B cell (primary cell): ENCODE data around the gene TKT. TPM values are rescaled to one million over a fixed set of nuclear protein-coding genes. Genes with fewer than 3 reads are reported as not detected.

Source experiments
- ATAC-seq: fragments of 200-7000 bp; cut with Tn5 transposase; one replicate; pipeline ENCODE4 v1.10.0; 2021; ENCODE audit warnings: low read depth, mild to moderate bottlenecking, moderate number of reproducible peaks, moderate library complexity
- CTCF ChIA-PET: fragments of 350-600 bp; sonication (Branson Sonifier 250); formaldehyde crosslinking; loops from one replicate; lab custom pipeline; 2021; ENCODE audit warnings: antibody characterized with exemption, inconsistent platforms; lab: Charles Lee
- POLR2A ChIA-PET: fragments of 350-600 bp; sonication (Branson Sonifier 250); formaldehyde crosslinking; loops from one replicate; lab custom pipeline; 2021; ENCODE audit warnings: antibody characterized with exemption; lab: Charles Lee
- DNase-seq: peaks from one replicate; pipeline ENCODE4 v3.0.0; 2013
- H2AFZ ChIP-seq: 2 replicates; pipeline ENCODE4 v1.6.1; 2012; ENCODE audit warnings: mild to moderate bottlenecking, low read depth, low read length; ENCODE audit not compliant: insufficient read depth, poor library complexity, severe bottlenecking
- H3K27ac ChIP-seq, 2 donors: 1 replicate in 1 of 2; 2 replicates in 1 of 2; pipeline ENCODE4 v1.5.1; 2012 to 2013; ENCODE audit warnings: low read length in 2 of 2, mild to moderate bottlenecking in 2 of 2, moderate library complexity in 1 of 2
- H3K27me3 ChIP-seq, 4 experiments: fragments of 200-600 bp in 1 of 4; sonication (generic) in 1 of 4; replicated peaks in 1 of 4; 1 replicate in 2 of 4; 2 replicates in 2 of 4; pipeline versions ENCODE4 v1.6.1 to v1.7.0; 2013 to 2016; ENCODE audit warnings: low read length in 3 of 4, mild to moderate bottlenecking in 2 of 4, mixed read lengths in 1 of 4, moderate library complexity in 1 of 4; ENCODE audit not compliant: insufficient read depth in 4 of 4, control insufficient read depth in 3 of 4; ENCODE audit errors: control extremely low read depth in 1 of 4
- H3K36me3 ChIP-seq, 2 experiments: replicated peaks in 1 of 2; 1 replicate in 1 of 2; 2 replicates in 1 of 2; pipeline versions ENCODE4 v1.6.1 to v1.7.1; 2013; ENCODE audit warnings: low read length in 1 of 2; ENCODE audit not compliant: insufficient read depth in 2 of 2, control insufficient read depth in 1 of 2; ENCODE audit errors: control extremely low read depth in 1 of 2, extremely low read depth in 1 of 2
- H3K4me1 ChIP-seq, 2 donors: fragments of 200-600 bp in 1 of 2; sonication (generic) in 1 of 2; 1 replicate in 1 of 2; 2 replicates in 1 of 2; pipeline versions ENCODE4 v1.5.1 to v1.6.1; 2013 to 2017; ENCODE audit warnings: low read length in 2 of 2; ENCODE audit not compliant: control insufficient read depth in 2 of 2, insufficient read depth in 2 of 2
- H3K4me2 ChIP-seq: replicated peaks from 2 replicates; pipeline ENCODE3; 2012; ENCODE audit warnings: mild to moderate bottlenecking, low read depth, low read length; ENCODE audit not compliant: poor library complexity, severe bottlenecking
- H3K4me3 ChIP-seq, 5 experiments: fragments of 200-600 bp in 1 of 5; sonication (generic) in 1 of 5; 1 replicate in 3 of 5; 2 replicates in 2 of 5; pipeline versions ENCODE4 v1.5.1 to v1.7.0; 2011 to 2016; ENCODE audit warnings: low read length in 4 of 5, mild to moderate bottlenecking in 4 of 5, low read depth in 2 of 5, control low read depth in 1 of 5, moderate library complexity in 1 of 5; ENCODE audit not compliant: insufficient read depth in 1 of 5; ENCODE audit errors: control extremely low read depth in 1 of 5, extremely low read depth in 1 of 5
- H3K79me2 ChIP-seq: fragments of 200-600 bp; sonication (generic); one replicate; pipeline ENCODE4 v1.6.0; 2016; ENCODE audit warnings: low read length; ENCODE audit not compliant: control insufficient read depth, insufficient read depth
- H3K9ac ChIP-seq: fragments of 200-600 bp; sonication (generic); 2 replicates; pipeline ENCODE4 v1.6.1; 2017; ENCODE audit warnings: mild to moderate bottlenecking, low read length, moderate library complexity
- H3K9me3 ChIP-seq, 3 donors: one replicate each; pipeline versions ENCODE4 v1.6.1 to v1.7.1; 2013; ENCODE audit warnings: low read length in 2 of 3; ENCODE audit not compliant: control insufficient read depth in 2 of 3, insufficient read depth in 1 of 3; ENCODE audit errors: control extremely low read depth in 1 of 3
- H4K20me1 ChIP-seq: 2 replicates; pipeline ENCODE4 v1.6.0; 2012; ENCODE audit warnings: mild to moderate bottlenecking, low read length; ENCODE audit not compliant: insufficient read depth, control insufficient read depth, poor library complexity, severe bottlenecking
- H3K27ac Mint-ChIP-seq: one replicate; pipeline ENCODE4 v1.8.0; 2021; ENCODE audit warnings: mixed read lengths
- H3K27me3 Mint-ChIP-seq: one replicate; pipeline ENCODE4 v1.8.0; 2021; ENCODE audit warnings: mixed read lengths
- H3K4me1 Mint-ChIP-seq: one replicate; pipeline ENCODE4 v1.8.0; 2021; ENCODE audit warnings: mixed read lengths
- H3K4me3 Mint-ChIP-seq: one replicate; pipeline ENCODE4 v1.8.0; 2021; ENCODE audit warnings: mixed read lengths
- H3K9me3 Mint-ChIP-seq: one replicate; pipeline ENCODE4 v1.8.0; 2022; ENCODE audit warnings: mixed read lengths; ENCODE audit not compliant: insufficient read depth
- CTCF ChIP-seq: fragments of 200-600 bp; IDR thresholded peaks from one replicate; pipeline ENCODE4 v1.8.0; 2022; ENCODE audit warnings: antibody characterized with exemption, mild to moderate bottlenecking
- EZH2 ChIP-seq: IDR thresholded peaks from 2 replicates; pipeline ENCODE4 v1.6.1; 2012; ENCODE audit warnings: borderline replicate concordance, low read depth, mild to moderate bottlenecking, moderate library complexity, low read length; ENCODE audit not compliant: insufficient read depth, poor library complexity, severe bottlenecking
- WGBS: methylation state at CpG from one replicate; pipeline ENCODE4 v1.1.5; 2013; ENCODE audit warnings: missing lambda C conversion rate; ENCODE audit not compliant: insufficient coverage; 5-methylcytosine and 5-hydroxymethylcytosine counted together
- intact Hi-C: fragments of 100-400 bp; cut with micrococcal nuclease; formaldehyde crosslinking; loops from one replicate; pipeline ENCODE4 v1.10.0; 2022
- polyA plus RNA-seq: library from polyadenylated mRNA; depleted of rRNA; stranded (reverse); fragments of >200 nt; gene quantifications from 2 replicates; pipeline ENCODE4 v1.2.3, GENCODE V29; 2012
- total RNA-seq, 2 donors: library from RNA; stranded (reverse); fragments of 120-200 nt in 1 of 2; gene quantifications; 1 replicate in 1 of 2; 2 replicates in 1 of 2; pipeline versions ENCODE4 v1.2.3 to v1.2.4, GENCODE V29; 2013 to 2022

The TKT gene
- total and polyA plus RNA-seq, 2 donors (not counting 1 experiment from before 2014, with no cell fraction given): 69.5 to 81.0 TPM

DNA sequence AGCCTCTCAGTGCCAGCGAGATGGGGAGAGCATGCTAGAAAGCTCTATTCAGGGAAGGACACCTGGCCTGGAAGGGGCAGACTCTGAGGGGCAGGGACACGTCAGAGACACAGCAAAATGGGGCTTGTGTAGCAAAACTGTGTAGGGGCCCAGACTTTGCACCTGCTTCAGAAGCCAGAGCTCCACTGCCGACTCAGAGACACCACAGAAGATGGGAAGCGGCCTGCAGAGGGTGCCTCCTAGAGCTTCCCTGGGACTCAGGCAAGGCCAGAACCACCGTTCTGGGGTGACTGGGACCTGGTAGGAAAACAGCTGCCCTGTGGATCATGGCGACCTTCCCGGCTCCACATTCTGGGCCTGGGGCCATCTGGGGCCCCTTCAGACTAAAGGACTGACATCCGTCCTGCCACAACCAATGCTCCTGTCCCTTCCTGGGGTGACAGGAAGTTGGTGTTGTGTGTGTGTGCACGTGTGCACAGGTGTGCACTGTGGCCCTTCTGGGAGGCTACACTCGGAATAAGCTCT, 17.4 kb upstream of the TKT start:
- peaks cover 1% of the 10 kb centered on the region for H3K4me1 Mint-ChIP-seq
- H3K9ac ChIP-seq: no peak overlapping the region
- POLR2A ChIA-PET: no interaction called here
- H3K27ac Mint-ChIP-seq: no peak overlapping the region
- H3K27me3 ChIP-seq: no peaks in the 10 kb centered on the region
- no peak overlapping the region for H3K27ac ChIP-seq
- peaks cover 0 to 4% of the 10 kb centered on the region in 2 donors for H3K4me1 ChIP-seq
- no peak overlapping the region for H2AFZ ChIP-seq
- intact Hi-C loops: no loop called here
- 83% methylated on average over 10 of the region's 10 CpGs for WGBS
- no peak overlapping the region for H3K4me2 ChIP-seq
- CTCF ChIA-PET: no interaction called here
- no peaks in the 10 kb centered on the region for H3K9me3 Mint-ChIP-seq
- no peak overlapping the region for H3K4me3 Mint-ChIP-seq
- no peaks in the 10 kb centered on the region for H4K20me1 ChIP-seq
- no peak overlapping the region for H3K4me3 ChIP-seq
- DNase-seq (no peak), ATAC-seq (no peak)
- H3K27me3 Mint-ChIP-seq: no peaks in the 10 kb centered on the region
- H3K9me3 ChIP-seq: no peaks in the 10 kb centered on the region
- TF ChIP-seq EZH2 (no peak), CTCF (no peak)
- no peaks in the 10 kb centered on the region for H3K36me3 ChIP-seq
- H3K79me2 ChIP-seq: no peaks in the 10 kb centered on the region

DNA sequence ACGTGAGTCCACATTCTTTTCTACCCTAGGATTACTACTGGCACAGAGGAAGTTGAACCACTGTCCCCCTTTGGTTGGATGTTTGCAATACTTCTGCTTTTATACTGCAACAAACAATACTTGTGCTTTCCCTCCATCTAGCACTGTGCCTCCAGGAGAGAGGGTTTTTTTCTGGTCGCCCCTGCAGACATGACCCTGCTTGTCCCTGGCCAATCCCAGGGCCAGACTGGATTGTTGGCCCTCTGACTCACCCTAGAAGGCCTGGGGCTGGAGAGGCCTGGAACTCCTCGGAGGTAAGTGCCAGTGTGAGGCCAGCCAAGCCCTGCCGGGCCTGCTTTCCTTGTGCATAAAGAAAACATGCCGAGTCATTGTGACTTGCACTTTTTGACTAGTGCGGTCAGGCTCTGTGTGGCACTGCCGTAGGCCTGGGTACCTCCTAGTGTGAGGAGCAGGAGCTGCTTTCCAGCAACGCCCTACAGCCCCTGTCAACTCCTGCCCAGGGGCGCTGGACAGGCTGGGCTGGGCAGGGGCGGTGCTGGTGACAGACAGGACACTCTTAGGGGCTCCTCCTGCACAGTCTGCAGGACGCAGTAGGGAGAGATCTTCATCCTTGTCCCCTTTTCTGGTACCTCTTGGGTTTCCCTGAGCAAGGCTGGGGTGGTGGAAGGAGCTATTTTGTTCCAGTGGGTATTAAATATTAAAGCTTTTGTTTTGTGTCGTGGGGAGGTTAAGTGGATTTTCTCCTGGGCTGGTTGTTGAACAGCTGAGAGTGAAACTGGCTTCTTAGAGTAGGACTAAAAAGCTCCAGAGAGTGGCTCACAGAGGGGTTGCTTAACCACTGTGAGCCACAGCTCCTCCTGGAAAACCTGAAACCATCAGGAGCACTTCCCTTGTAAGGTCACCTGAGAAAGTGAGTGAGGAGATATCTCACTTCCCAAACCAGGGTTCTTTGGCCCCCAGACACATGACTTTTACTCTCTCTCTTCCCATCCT, 14.4 kb upstream of the TKT start:
- H3K4me3 ChIP-seq: no peak overlapping the region
- ATAC-seq: no peak
- CTCF ChIA-PET: no interaction called here

More for the DNA sequence above, 14.4 kb upstream of the TKT start:
- TF ChIP-seq CTCF (no peak), EZH2 (no peak)
- POLR2A ChIA-PET: interaction anchor here (0.6 kb wide), 1 partner anchor 230 kb away, joined by 5 read pairs; no protein-coding TSS in a partner anchor
- Histone ChIP-seq H3K9ac (no peak overlapping the region), H3K27ac (no peak overlapping the region), H3K79me2 (no peaks in the 10 kb centered on the region), H2AFZ (no peak overlapping the region), H3K9me3 (no peaks in the 10 kb centered on the region), H3K27me3 (no peaks in the 10 kb centered on the region), H3K4me2 (no peak overlapping the region), H3K36me3 (no peaks in the 10 kb centered on the region), H3K4me1 (peaks cover 0 to 4% of the 10 kb centered on the region in 2 donors), H4K20me1 (no peaks in the 10 kb centered on the region)
- Mint-ChIP-seq H3K27ac (no peak overlapping the region), H3K9me3 (no peaks in the 10 kb centered on the region), H3K4me3 (no peak overlapping the region), H3K27me3 (no peaks in the 10 kb centered on the region), H3K4me1 (peaks cover 1% of the 10 kb centered on the region)
- intact Hi-C loops: no loop called here
- WGBS: 23% methylated on average over 11 of the region's 12 CpGs
- no peak for DNase-seq
